ENCODE results near the gene SIDT1.
"Not testable (repeated sequence)": the region's sequence is repeated elsewhere in the genome, so short reads cannot be mapped to it uniquely, and the experiment has no call there.

Gene SIDT1

DNA sequence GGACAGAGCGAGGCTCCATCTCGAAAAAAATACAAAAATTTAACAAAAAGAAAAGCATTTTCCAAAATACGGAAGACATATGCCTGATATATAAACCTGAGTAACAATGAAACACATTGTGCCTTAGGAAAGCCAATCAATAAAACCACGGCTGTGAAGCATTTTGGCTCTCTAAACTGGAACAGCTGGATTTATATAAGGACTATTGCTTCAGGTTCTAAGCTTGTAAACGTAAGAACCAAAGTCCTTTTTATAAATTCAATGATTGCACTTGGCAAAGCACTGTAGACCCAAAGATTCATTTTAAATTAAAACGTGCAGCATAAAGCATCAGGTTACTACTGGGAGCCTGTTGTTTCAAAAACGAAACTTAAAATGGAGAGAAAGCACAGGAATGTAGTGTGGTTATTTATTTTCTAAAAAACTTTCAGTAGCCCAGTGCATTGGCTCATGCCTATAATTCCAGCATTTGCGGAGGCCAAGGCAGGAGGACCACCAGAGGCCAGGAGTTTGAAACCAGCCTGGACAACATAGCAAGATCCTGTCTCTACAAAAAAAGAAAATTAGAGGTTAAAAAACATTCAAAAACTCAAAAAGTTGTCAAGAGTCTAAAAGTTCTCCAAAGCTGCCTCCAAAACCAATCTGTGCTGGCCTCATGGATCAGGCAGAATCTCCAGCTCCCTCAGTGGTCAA, 102.6 kb downstream of the SIDT1 start:
- DNase-seq (ENCODE audit: low read depth) = no peak

DNA sequence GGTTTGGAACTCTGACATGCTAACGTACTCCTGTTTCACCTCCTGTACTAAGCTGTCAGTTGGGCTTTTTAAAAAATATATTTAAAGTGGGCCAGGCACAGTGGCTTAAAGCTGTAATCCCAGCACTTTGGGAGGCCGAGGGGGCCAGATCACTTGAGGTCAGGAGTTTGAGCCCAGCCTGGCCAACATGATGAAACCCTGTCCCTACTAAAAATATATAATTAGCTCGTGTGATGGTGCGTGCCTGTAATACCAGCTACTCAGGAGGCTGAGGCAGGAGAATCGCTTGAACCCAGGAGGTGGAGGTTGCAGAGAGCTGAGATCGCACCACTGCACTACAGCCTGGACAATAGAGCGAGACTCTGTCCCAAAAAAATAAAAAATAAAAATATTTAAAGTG, 103.7 kb downstream of the SIDT1 start:
- DNase-seq (ENCODE audit: low read depth) = not testable (repeated sequence)

DNA sequence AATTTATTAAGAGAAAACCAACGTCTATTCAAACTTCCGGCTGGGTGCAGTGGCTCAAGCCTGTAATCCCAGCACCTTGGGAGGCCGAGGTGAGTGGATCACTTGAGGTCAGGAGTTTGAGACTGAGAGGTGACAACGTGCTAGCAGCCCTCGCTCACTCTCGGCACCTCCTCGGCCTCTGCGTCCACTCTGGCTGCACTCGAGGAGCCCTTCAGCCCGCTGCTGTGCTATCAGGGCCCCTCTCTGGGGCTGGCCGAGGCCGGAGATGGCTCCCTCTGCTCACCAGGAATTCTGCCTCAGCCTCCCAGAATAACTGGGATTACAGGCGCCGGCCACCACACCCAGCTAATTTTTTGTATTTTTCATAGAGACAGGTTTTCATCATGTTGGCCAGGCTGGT, 105.4 kb downstream of the SIDT1 start:
- DNase-seq (ENCODE audit: low read depth) = no peak

DNA sequence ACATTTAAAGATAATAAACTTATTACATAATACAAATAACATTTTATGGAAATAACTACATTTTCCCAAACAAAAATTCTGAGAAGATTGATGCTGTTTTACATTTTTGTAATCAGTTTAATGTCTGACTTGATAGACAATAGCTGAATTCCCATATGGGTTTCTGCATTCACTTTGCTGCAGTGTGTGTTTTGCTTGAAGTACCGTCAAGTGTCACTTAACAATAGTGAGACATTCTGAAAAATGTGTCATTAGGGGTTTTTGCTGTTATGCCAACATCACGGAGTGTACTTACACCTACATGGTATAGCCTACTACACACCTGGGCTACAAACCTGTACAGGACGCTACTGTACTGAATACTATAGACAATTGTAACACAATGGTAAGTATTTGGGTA, 106.6 kb downstream of the SIDT1 start:
- DNase-seq (ENCODE audit: low read depth) = no peak

DNA sequence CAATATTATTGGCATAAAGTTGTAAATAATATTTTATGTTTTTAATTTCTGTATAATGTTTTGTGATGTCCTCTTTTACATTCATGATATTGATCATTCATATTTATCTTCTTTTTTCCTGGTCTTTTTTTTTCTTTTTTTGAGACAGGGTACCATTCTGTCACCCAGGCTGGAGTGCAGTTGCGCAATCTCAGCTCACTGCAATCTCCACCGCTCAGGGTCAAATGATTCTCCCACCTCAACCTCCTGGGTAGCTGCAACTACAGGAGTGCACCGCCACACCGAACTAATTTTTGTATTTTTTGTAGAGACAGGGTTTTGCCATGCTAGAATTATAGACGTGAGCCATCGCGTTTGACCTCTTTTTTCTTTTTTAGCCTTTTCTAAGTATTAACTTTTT, 111.2 kb downstream of the SIDT1 start:
- no peak for DNase-seq (ENCODE audit: low read depth)

DNA sequence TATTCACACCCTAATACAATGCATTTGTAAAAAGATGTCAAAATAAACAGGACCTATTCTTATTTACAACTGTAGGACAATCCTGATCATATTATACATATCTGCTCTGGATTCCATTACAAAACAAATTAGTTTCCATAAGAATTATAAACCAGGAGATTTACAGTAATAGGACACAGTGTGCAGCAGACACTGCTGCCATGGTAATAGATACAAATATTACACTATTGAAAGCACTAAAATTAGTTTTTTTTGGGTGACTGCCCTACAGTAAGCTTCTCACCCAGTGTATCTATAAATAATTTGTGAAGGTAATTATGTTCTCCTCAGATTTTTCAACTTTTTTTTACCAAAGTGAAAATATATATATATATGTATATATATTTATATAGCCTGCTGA, 116.2 kb downstream of the SIDT1 start:
- DNase-seq (ENCODE audit: low read depth) = no peak

DNA sequence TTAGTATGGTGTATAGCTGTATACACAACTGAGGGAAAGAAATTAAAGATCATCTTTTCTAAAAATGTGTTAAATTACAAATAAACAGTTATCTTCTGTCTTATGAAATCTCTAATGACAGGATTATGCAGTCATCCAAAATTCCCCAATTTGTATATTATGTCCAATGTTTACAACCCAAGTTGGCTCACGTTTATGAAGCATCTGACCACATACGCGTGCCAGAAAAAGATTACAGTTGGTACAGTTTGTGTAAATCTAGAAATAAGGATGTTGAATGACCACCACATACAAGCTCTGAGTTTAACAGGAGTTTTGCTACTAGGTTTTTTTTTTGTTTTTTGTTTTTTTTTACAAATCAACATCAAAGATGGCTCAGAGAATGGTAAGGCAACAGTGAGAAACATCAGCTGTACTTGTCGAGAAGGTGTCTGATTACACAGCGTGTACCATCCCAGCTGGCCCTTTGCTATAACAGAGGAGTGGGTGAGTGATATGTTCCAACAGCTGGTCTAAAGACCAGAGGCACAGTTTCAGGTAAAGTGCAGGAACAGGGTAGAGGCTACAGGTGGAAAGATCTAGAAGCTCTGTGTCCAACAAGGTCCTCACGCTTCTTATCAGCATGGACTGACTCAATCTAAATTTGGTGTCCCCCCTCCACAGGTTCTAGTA, 117.0 kb downstream of the SIDT1 start:
- no peak for DNase-seq (ENCODE audit: low read depth)

DNA sequence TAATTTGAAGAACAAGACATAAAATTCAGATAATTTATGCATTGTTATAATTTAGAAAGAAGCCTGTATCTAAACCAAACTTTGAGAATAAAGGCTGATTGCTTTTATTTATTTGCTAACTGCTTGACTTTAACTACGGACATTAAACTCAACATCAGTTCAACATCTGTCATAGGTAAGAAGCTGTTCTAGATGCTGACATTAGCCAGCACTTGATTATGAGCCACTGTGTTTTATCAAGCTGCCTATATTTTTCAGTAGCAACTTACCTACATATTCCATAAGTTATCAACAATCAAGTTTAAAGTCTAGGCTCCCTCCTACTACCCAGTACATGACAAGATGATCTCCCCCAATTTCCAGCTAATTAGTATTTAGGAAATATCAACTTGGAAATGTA, 122.0 kb downstream of the SIDT1 start:
- no peak for DNase-seq (ENCODE audit: low read depth)

DNA sequence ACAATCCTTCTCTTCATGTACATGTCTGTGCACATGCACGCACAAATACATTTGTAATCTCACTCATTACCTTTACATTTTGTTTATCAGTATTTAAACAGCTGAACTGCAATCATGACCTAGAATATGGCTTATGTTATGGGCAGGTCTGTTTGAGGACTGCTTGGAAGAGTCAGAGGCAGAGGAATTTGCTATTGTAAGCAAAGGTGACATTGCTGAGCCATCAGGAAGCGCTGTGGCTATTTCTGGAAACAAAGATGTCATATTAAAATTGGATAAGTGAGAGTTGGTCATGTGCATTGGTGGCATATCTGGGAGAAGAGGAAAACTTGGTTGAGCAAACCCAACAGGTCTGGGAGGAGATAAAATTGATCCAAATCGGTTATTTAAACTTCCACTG, 122.5 kb downstream of the SIDT1 start:
- DNase-seq (ENCODE audit: low read depth) = no peak

DNA sequence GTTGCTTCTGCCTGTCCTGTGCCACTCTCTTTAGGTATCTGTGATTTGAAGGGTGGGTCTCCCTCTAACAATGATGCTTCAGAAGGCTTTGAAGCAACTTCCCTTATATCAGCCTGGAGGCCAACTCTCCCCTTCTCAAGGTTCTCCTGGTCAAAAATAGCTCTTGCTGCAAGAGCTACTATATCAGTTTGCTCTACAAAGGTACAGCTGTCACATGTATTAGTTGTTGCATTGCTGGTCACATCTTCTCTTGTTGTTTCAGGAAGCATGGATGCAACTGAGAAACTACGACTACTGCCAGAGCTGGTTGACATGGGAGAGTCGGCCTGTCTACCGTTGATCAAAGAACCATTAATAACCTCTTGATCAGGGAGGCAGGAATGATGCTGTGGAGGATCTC, 125.8 kb downstream of the SIDT1 start:
- no peak for DNase-seq (ENCODE audit: low read depth)

DNA sequence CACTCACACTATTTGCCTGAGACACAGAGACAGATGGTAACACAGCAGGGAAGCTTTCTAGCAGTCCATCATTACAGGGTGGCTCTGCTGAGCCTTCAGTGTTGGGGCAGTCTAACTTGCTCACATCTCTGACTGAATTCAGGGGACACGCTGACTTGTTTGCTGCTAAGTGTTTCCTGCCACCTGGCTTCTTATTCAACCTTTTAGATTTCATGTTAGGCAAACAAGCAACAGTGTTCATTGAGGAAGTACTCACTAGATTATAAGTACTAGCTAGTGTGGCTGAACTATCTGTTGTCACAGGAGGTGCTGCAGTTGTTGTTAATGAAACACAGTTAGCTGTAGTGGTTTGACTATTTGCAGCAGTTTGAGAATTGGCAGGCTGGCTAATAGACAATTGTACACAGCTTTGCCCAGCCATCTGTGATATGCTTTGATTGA, 126.8 kb downstream of the SIDT1 start:
- no peak for DNase-seq (ENCODE audit: low read depth)

DNA sequence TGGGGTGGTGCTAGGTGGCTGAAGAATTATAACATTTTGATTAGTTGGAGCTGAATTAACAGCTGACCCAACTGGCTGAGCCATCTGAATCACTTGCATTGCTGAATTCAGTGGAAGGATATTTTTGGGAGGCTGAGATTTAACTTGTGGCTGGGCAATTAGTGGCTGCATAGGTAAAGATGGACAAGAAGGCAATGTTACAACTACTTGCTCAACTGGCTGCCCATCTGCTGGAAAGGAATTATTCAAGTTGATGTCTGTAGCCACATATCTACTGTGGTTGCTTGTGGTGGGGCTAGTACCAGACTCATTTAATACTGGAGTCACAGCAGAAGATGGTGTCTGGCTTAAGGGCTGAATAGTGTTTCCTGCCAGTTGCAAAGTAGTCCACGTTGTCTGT, 127.6 kb downstream of the SIDT1 start:
- DNase-seq (ENCODE audit: low read depth) = no peak

DNA sequence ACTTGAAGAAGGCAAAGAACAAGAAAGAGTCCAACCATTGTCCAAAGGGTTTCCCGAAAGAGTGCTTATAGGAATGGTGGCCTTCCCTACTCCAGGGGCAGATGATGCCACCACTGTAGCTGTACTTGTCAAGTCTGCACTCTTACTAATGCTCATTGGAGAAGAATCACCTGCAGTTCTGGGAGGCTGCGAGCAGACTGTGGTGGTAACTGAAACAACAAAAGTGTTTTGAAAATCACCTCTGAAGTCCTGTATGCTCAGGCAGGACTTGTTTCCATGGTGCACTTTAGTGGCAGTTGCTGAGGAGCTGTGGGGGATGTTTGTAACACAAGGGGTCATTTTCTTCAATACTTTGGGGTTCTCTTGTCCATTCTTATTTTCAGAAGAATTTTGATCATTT, 128.1 kb downstream of the SIDT1 start:
- DNase-seq (ENCODE audit: low read depth) = no peak

DNA sequence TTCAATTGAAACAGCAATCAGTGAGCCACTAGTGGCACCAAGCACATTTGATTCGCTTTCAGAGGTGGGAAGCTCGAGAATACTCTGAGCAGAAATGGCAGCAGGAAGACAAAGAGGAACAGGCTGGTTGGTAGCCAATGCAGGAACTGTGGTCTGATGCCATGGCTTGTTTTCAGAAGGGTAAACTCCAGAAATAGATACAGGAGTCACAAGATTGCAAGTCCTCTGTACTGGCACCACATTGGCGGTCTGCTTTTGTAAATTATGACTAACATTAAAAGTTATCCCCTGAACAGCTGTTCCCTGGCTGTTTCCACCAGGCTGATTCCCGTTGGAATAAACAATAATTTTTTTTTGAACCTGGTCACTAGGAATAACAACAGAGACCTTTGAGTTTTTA, 128.5 kb downstream of the SIDT1 start:
- DNase-seq (ENCODE audit: low read depth) = no peak

DNA sequence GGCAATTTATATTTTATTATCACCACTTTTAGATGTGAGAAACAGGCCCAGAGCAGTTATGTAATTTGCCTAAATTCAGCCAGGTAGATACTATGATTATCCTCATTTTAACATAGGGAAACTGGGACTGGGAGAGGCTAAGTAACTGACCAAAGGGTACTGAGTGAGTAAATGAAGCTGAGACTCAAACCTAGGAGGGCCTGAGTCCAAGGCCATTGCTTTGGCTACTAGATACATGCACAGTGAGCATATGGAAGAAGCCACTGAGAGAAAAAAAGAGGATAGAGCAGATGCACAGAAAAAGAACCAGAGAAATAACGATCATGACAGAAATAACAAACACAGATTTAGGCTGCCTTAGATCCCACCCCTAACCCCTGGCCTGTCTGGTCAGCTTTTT, 130.5 kb downstream of the SIDT1 start:
- no peak for DNase-seq (ENCODE audit: low read depth)

DNA sequence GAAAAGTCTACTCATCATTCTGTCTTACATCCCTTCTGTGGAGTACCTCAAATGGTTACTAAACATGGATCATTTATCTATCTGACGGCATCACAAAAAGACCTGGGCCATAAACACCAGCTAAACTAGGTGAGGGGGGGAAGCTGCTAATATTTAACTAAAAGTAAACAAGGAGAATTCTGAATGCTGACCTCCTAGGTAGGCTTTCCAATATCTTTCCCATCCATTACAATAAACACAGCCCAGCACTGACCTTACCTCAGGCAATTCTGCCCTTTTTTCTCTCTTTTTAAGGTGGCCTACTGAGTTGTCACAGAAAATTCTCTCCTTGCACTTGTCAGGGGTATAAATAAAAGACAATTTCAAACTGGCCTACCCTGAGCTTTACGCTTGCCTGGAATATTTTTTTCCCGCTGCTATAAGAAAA, 131.0 kb downstream of the SIDT1 start:
- DNase-seq (ENCODE audit: low read depth) = no peak

DNA sequence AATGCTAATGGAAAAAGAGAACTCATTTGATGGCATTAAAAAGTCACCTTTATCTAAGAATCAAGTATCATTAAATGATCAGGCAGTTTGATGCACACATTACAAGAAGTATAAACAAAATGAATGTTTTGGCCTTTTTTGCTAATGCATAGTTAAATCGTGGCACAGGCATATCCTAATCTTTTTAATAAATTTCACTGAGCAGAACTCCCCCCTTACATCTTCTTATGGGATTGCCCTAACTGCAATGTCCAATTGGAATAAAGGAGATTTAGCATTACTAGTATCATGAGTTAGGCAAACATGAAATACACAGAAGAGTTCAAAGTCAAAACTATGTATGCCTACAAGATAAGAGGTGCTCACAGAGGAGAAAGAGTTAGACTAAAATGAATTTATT, 131.4 kb downstream of the SIDT1 start:
- no peak for DNase-seq (ENCODE audit: low read depth)

DNA sequence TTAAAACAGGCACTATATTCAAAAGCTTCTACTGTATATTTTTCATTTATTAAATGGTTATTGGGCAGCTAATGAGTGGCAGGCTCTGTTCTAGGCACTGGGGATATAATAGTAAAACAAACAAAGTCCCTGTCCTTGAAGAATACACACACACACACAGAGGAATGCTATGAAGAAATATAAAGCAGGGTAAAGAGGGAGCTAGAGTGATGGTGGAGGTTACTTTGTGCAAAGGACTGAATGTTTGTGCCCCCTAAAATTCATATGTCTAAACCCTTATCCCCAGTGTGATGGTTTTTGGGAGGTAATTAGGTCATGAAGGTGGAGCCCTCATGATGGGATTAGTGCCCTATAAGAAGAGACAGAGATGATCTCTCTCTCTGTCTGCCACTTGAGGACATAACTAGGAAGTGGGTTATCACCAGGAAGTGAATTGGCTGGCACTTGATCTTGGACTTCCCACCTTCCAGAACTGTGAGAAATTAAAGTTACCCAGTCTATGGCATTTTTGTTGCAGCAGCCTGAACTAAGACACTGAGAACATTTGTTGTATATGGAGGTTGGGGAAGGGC, 132.3 kb downstream of the SIDT1 start:
- no peak for DNase-seq (ENCODE audit: low read depth)

DNA sequence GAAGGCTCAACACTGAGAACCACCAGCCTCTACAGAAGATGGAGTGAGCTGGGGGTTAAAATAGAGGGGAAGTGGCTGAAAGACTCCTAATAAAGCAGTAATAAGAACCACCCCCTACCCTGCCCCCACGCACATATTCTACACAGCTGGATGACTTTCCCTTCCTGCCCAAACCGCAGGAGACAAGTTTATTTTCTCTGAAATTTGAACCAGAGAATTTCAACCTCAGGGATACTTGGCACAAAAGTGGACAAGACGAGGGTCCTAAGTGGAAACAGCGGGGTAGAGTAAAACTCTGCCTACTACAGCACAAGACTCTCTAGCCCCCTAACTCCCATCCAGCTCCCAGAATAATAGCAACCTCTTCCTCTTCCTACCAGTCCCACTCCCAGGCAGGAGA, 135.7 kb downstream of the SIDT1 start:
- no peak for DNase-seq (ENCODE audit: low read depth)

DNA sequence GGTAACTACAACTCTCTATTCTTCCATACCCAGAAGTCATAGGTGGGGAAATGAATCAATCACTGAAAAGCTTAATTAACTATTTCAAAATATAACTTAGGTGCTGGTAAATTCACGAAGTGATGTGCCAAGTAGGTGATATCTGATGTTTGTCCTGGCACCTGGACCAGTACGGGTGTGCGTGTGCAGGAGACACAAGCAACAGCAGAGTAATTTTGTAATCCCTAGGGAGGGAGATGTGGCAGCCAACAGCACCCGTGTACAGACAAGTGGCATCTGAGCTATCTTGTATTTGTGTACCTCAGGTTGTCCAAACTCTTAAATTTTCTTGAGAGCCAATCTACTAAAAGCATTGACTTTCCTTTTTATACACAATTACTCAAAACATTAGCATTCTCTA, 141.2 kb downstream of the SIDT1 start:
- no peak for DNase-seq (ENCODE audit: low read depth)

DNA sequence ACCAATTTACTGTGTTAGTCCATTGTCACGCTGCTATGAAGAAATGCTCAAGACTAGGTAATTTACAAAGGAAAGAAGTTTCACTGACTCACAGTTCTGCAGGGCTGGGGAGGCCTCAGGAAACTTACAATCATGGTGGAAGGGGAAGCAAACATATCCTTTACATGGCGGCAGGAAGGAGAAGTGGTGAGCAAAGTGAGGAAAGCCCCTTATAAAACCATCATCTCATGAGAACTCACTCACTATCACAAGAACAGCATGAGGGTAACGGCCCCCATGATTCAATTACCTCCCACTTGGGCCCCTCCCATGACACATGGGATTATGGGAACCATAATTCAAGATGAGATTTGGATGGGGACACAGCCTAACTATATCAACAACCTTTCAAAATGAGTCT, 143.9 kb downstream of the SIDT1 start:
- no peak for DNase-seq (ENCODE audit: low read depth)

DNA sequence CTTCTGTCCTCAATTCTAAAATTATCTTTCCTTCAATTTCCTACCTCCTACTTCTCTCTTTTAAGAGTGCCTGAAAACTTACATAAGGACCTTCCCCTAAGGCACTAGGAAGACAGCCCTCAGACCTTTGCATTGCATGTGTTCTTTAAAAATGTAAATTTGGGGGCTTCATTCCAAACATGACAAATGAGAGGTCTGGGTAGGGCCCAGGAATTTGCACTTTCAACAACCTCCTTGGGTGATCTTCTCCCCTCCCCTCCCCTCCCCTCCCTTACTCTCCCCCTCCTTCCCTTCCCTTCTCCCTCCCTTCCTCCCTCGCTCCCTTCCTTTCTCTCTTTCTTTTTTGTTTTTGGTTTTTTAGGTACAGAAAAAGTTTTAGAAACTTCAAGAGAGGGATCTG, 145.4 kb downstream of the SIDT1 start:
- no peak for DNase-seq (ENCODE audit: low read depth)

DNA sequence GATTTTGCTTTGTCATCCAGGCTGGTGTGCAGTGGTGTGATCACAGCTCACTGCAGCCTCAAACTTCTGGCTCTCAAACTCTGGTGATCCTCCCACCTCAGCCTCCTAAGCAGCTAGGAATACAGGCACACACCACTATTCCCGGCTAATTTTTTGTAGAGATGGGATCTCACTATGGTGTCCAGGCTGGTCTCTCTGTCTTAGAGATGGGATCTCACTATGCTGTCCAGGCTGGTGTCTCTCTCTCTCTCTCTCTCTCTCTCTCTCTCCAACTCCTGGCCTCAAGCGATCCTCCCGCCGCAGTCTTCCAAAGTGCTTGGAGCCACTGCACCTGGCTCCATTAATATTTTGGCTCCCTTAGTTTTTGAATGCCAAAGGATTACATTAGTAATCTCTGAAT, 146.4 kb downstream of the SIDT1 start:
- DNase-seq (ENCODE audit: low read depth) = no peak
